Non-pigmented ciliary epithelial cell (primary cell): ENCODE data around the gene DPM3.
"Not testable (repeated sequence)": the region's sequence is repeated elsewhere in the genome, so short reads cannot be mapped to it uniquely, and the experiment has no call there.

Source experiments
- DNase-seq: peaks from one replicate; pipeline ENCODE4 v3.0.0-alpha.2; 2010; ENCODE audit warnings: low read depth

The DPM3 gene

DNA sequence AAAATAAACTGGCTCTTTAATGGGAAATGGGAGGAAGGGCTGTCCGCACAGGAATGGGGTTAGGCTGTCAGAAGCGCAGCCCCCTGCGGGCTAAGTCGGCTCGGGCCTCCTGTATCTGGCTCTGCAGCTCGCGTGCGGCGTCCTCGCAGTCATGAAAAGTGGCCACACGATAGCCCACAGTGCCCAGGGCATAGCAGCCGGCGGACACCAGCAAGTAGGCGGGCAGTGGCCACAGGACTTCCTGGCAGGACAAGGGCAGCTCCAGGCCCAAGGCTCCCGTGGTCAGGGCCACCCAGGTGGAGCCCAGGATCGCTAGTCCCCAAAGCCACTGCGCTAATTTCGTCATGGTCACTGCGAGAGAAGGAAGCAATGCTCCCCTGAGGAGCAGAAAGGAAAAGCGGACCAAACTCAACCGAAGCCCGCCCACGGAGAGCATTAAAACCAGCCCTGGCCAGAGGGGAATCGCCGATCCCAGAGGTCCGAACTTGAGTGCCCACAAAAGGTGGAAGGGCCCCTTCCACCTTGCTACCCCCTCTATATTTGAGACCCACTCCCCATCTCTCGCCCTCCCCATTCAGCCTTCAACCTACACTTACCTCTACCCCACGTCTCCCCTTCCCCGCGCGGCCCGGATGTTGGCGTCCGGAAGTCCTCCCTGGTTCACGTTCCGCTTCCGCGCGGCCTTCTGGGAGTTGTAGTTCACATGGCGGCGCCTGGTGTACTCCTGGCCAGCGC lies at the start of gene DPM3:
Gene DPM3 (minus strand): TSS at position 637 of the 735 bp plus-strand sequence. CDS start 291 bp downstream, at position 346.
- DNase-seq = no peak

DNA sequence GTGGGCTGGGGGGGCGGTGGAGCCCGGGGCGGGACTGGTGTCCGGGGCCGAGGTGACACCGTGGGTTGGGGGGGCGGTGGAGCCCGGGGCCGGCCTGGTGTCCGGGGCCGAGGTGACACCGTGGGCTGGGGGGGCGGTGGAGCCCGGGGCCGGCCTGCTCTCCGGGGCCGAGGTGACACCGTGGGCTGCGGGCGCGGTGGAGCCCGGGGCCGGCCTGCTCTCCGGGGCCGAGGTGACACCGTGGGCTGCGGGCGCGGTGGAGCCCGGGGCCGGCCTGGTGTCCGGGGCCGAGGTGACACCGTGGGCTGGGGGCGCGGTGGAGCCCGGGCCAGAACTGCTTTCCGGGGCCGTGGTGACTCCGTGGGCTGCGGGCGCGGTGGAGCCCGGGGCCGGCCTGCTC lies 49.6 kb upstream of the DPM3 start:
- not testable (repeated sequence) for DNase-seq

GRCh38 chr1:155188268-155188667 lies 47.9 kb upstream of the DPM3 start:
- DNase-seq = no peak

DNA sequence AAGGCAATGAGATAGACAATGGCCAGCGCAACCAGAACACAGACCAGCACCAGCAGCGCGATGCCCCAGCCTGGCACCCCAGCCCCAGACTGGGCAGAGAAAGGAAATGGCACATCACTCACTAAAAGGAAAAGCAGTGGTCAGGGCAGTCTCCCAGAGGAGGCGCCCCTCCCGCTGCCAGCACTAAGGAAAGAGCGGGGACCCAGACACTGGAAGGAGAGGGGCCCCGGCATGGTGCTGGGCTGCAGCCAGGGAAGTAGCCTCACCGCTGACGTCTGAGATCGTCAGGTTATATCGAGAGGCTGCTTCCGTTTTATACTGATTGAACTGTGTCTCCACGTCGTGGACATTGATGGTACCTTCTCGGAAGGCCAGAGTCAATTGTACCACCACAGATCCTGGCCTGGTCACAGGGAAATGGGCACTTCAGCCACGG lies 47.1 kb upstream of the DPM3 start:
- DNase-seq = no peak

DNA sequence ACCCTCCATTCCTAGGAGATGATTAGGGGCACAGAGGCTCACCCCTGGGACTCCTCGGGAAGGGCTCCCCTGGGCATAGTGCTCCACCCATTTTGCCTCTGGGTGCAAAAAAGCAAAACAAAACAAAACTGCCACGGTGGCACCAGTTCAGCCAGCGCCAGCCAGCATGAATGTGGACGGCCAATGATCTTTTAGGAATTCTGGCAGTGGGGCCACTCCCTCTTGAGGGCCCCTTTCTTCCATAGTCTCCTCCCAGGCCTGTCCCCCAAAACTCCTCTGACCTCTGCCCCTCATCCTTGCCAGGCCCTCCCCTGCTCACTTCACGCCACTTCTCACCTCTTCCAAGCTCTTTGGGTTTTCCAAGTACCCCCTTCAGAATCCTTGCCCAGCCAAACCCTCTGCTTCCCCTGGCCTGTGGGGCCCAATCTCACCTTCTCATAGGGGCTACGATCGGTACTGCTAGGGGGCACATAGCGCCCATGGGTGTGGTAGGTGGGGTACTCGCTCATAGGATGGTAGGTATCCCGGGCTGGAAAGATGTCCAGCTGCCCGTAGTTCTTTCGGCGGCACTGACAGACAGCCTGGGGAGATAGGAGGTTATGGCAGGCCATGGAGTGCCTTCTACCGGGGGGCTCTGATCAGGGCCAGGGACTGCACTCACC lies 46.6 kb upstream of the DPM3 start:
- DNase-seq = no peak

GRCh38 chr1:155186067-155186793 lies 45.9 kb upstream of the DPM3 start:
- DNase-seq = no peak

- DNase-seq = no peak
Measured at GRCh38 chr1:155185783-155186066, 45.4 kb upstream of the DPM3 start.

DNA sequence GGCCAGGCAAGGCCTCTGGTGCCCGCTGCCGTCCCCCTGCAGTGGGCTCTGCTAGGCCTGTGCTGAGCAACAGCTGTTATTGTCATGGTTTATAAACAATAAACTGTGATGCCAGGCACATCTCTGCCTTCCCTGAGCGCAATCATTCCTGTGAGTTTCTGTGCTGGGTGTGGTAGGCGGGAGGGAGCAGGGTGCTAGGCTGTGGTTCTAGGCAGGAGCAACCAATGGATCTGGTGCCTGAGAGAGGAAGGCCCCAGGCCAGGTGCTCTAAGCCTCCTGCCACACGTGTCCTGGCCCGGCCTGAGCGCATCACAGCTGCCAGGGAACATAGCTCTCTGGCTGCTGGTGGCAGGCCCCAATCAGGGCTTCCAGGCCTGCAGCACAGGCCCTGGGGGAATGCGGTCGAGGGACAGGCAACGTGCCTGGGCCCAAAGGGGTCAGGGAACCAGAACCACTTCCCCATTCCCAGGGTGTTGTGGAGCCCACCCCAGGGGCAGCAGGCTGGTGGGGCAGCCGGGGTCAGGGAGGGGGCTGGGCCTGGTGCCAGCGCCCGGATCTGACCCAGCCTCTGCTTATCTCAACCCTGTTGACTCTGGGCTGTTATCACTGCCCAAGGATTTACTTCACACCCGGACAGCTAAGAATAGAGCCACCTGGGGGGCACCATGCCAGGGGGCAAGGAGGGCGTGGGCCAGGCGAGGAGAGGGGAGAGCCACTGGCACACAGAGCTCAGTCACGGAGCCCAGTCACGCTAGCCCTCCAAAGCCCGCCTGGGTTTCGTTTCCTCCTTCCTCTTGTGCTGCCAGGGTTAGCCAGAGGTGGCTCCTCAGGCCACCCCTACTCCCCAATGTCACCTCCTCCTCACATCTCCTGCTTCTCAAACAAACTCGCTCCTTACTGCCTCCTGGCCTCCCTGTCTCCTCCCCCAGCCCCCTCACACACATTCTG lies 44.8 kb upstream of the DPM3 start:
- no peak for DNase-seq

DNA sequence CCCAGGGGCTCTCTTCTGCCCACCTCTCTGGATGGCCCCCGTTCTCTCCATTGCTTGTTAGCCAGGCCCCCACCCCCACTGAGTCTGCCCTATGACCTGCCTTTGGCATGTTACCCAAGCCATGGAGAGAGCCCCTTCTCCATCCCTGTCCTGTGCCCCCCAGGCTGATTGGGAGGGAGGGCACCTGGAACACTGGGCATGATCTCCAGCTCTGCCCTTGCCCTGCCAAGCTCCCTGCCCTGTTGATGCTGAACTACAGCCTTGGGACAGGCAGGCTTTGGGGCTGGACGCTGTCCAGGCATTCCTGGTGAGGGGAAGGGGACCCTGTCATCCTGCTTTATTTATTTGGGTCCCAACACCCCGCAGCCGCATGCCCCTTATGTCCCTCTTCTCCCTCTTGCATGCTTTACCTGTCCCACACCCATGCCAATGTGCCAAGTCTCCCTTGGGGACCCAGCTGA lies 44.0 kb upstream of the DPM3 start:
- no peak for DNase-seq

GRCh38 chr1:155183775-155184221 lies 43.5 kb upstream of the DPM3 start:
- no peak for DNase-seq

DNA sequence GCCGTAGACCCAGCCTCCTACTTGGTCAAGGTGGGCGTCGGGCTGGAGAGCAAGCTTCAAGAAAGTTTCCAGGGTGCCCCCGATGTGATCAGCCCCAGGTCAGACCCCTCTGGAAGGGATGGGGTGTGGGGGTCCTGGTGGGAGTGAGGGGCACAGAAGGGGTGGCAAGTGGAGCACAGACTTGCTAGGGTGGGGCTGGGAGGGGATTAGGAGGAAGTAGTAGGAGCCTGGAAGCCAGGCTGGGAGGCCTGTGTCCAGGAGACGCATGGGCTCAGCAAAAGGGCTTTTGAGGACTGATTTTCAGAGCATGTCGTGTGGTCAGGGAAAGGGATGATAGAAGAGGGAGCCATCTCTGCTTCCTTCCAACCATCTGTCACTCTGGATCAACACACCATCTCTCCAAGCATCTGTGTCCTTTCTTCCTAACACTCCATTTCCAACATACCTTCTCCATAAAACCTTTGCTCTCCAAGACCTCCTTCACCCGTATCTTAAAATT lies 41.8 kb upstream of the DPM3 start:
- DNase-seq = no peak

DNA sequence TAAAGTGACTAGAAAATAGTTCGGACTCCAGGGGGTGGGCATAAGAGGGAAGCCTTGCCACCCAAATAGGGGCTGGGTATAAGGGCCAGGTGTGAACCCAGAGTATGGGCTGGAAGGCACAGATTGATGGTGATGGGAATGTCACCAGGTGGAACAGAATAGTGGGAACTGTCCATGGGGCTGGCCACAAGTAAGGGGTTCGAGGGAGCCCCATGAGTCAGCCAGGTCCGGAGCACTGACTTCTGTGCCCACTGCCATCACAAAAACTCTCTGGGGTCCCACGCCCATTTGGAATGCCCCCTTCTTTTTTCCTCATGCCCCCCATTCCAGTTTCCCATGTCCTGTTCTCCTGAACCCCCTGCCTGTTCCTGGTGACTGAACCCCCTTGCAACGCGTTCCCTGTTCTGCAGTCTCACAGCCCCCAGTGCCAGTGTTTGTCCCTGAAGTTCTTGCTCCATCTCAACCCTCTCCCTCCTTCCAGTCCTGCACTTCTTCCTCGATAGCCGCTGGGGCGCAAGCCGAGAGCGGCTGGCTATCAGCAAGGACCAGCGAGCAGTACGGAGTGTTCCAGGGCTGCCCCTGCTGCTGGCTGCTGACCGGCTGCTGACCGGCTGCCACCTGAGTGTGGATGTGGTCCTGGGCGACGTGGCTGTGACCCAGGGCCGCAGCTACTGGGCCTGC lies 41.2 kb upstream of the DPM3 start:
- DNase-seq = no peak

GRCh38 chr1:155179112-155180031 lies 39.0 kb upstream of the DPM3 start:
- no peak for DNase-seq

GRCh38 chr1:155178441-155179111 lies 38.2 kb upstream of the DPM3 start:
- no peak for DNase-seq

GRCh38 chr1:155177918-155178281 lies 37.6 kb upstream of the DPM3 start:
- DNase-seq = no peak

GRCh38 chr1:155177192-155177917 lies 37.0 kb upstream of the DPM3 start:
- DNase-seq = no peak

DNA sequence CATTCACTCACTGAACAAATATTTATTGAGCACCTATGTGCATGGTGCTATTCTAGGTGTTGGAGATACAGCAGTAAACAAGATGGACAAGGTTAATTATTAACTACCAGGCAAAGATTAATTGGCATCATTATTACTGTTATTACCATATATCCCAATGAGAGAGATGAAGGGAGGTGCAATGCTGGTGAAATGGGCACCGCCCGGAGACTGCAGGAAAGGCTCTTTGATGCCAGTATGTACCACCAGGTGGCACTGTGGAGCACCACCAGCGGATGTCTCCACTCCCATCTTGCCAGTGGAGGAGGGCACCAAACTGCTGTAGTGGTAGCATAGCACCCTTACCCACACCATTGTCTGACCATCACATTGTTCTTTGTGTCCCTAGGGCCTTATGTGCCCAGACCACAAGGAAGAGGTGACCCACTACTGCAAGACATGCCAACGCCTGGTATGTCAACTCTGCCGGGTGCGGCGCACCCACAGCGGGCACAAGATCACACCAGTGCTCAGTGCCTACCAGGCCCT lies 36.3 kb upstream of the DPM3 start:
- DNase-seq = no peak

- no peak for DNase-seq
Measured at GRCh38 chr1:155175927-155176371, 35.6 kb upstream of the DPM3 start.
